ENCODE measurements around the gene C17orf114.

The C17orf114 gene

DNA sequence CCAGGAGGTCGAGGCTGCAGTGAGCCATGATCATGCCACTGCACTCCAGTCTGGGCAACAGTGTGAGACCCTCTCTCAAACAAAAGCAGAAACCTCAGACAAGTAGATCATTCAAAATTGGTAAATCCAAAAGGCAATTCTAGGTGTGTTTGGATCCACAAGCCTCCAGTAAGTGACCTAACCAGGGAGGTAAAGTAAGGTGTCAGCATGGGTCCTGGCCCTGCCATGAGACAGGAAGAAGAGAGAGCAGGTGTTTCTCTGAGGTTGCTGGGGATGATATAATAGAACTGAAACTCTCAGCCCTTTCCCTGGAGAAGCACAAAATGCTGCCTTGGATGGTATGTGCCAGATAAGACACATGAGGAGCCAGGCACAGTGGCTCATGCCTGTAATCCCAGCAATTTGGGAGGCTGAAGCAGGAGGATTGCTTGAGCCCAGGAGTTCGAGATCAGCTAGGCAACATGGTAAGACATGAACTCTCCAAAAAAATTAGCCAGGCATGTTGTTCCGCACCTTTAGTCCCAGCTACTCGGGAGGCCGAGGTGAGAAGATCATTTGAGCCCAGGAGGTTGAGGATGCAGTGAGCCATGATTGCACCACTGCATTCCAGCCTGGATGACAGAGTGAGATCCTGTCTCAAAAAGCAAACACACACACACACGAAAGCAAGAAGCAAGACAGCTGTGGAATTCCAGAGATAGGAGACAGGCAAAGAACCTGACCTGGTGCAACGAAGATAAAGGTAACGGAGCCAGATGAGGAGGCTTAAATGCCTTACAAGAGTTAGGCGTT, 24.0 kb downstream of the C17orf114 start (continued):
- peak; percentile 49 for TF ChIP-seq ZFY (CRISPR knock-in tag; IDR thresholded peaks at IDR 0.05)
- peak; percentile 49; the same call in 1 of the 2 replicates for TF ChIP-seq REPIN1 (CRISPR knock-in tag; IDR thresholded peaks at IDR 0.05; ENCODE audit: borderline replicate concordance, low read depth)
- TF ChIP-seq FOXP1 (IDR thresholded peaks at IDR 0.05), result no peak
- 0 out of 2 replicates have a peak, but pooled peaks have one; percentile 30 for TF ChIP-seq FOXP1 (CRISPR knock-in tag; IDR thresholded peaks at IDR 0.05)
- TF ChIP-seq NR2F1 (CRISPR knock-in tag; IDR thresholded peaks at IDR 0.05), result peak; percentile 16 to 59; a peak in 2 of 4 replicates
- TF ChIP-seq MIER2 (CRISPR knock-in tag; IDR thresholded peaks at IDR 0.05), result peak; percentile 67; the same call in 1 of the 2 replicates
- peak; percentile 80 for TF ChIP-seq BRD4 (CRISPR knock-in tag; IDR thresholded peaks at IDR 0.05)
- peak; percentile 49; the same call in 1 of the 2 replicates for TF ChIP-seq ZNF564 (CRISPR knock-in tag; IDR thresholded peaks at IDR 0.05)
- peak; percentile 74 for TF ChIP-seq ETV5 (CRISPR knock-in tag; IDR thresholded peaks at IDR 0.05; ENCODE audit: borderline replicate concordance)
- TF ChIP-seq ZSCAN9 (CRISPR knock-in tag; IDR thresholded peaks at IDR 0.05; ENCODE audit: borderline replicate concordance), result peak; percentile 74; the same call in 1 of the 2 replicates
- TF ChIP-seq MXD1 (CRISPR knock-in tag; IDR thresholded peaks at IDR 0.05), result no peak
- peak; percentile 58; the same call in 1 of the 2 replicates for TF ChIP-seq ZNF263 (CRISPR knock-in tag; IDR thresholded peaks at IDR 0.05)
- TF ChIP-seq KAT7 (CRISPR knock-in tag; IDR thresholded peaks at IDR 0.05; ENCODE audit: borderline replicate concordance), result peak; percentile 69; the same call in 1 of the 2 replicates
- peak; percentile 55; the same call in 1 of the 2 replicates for TF ChIP-seq ZNF670 (CRISPR knock-in tag; IDR thresholded peaks at IDR 0.05; ENCODE audit: borderline replicate concordance)
- peak; percentile 64; the same call in 1 of the 2 replicates for TF ChIP-seq RERE (CRISPR knock-in tag; IDR thresholded peaks at IDR 0.05; ENCODE audit: low read depth)
- TF ChIP-seq ZNF746 (CRISPR knock-in tag; IDR thresholded peaks at IDR 0.05), result peak; percentile 51; the same call in 1 of the 2 replicates
- TF ChIP-seq, protein P1, sequence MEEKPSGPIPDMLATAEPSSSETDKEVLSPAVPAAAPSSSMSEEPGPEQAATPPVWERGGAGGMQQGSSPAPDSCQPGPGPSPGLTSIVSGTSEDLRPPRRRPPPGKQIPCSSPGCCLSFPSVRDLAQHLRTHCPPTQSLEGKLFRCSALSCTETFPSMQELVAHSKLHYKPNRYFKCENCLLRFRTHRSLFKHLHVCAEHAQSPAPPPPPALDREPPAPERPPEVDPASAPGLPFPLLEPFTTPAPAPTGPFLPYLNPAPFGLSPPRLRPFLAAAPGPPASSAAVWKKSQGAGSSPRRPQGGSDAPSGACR (CRISPR knock-in tag; IDR thresholded peaks at IDR 0.05), result peak; percentile 44
- TF ChIP-seq TFE3 (CRISPR knock-in tag; IDR thresholded peaks at IDR 0.05), result peak; percentile 42; the same call in 1 of the 2 replicates
- TF ChIP-seq ZNF547 (CRISPR knock-in tag; IDR thresholded peaks at IDR 0.05), result 0 out of 2 replicates have a peak, but pooled peaks have one; percentile 34
- TF ChIP-seq SSRP1 (CRISPR knock-in tag; IDR thresholded peaks at IDR 0.05), result peak; percentile 26
- TF ChIP-seq ZNF430 (CRISPR knock-in tag; IDR thresholded peaks at IDR 0.05), result 0 out of 2 replicates have a peak, but pooled peaks have one; percentile 10
- peak; percentile 67 for TF ChIP-seq SALL2 (CRISPR knock-in tag; IDR thresholded peaks at IDR 0.05)
